Measurements from ENCODE around the gene EEFSEC. TPM values are rescaled to one million over a fixed set of nuclear protein-coding genes. Genes with fewer than 3 reads are reported as not detected.

Gene EEFSEC
- total RNA-seq, 1 donor from 2014 or later: 23.4 TPM

- H3K27me3 Mint-ChIP-seq (ENCODE audit: low read depth): peaks cover 74% of the 10 kb centered on the region
- TF ChIP-seq CTCF (conservative IDR thresholded peaks at IDR 0.05): no peak
- H3K4me1 Mint-ChIP-seq: no peaks in the 10 kb centered on the region
- no peaks in the 10 kb centered on the region for H3K36me3 Mint-ChIP-seq (ENCODE audit: low read depth)
- H3K4me3 Mint-ChIP-seq: no peak overlapping the region
- H3K27ac Mint-ChIP-seq (ENCODE audit: unreplicated experiment): no peak overlapping the region
- H3K9me3 Mint-ChIP-seq: peaks cover 9% of the 10 kb centered on the region
- DNase-seq (ENCODE audit: low read depth, low spot score): no peak
Observed at GRCh38 chr3:128442949-128443348, 289.7 kb downstream of the EEFSEC start.

- no peak for TF ChIP-seq CTCF (conservative IDR thresholded peaks at IDR 0.05)
- H3K4me1 Mint-ChIP-seq: no peaks in the 10 kb centered on the region
Observed at GRCh38 chr3:128443771-128444170, 290.5 kb downstream of the EEFSEC start.

GRCh38 chr3:128445357-128445756, 292.1 kb downstream of the EEFSEC start:
- no peak overlapping the region for H3K27ac Mint-ChIP-seq (ENCODE audit: unreplicated experiment)
- no peak for TF ChIP-seq CTCF (conservative IDR thresholded peaks at IDR 0.05)
- no peak overlapping the region for H3K4me3 Mint-ChIP-seq
- no peaks in the 10 kb centered on the region for H3K36me3 Mint-ChIP-seq (ENCODE audit: low read depth)
- DNase-seq (ENCODE audit: low read depth, low spot score): no peak
- peaks cover 71% of the 10 kb centered on the region for H3K27me3 Mint-ChIP-seq (ENCODE audit: low read depth)
- H3K9me3 Mint-ChIP-seq: peaks cover 9% of the 10 kb centered on the region
- H3K4me1 Mint-ChIP-seq: no peaks in the 10 kb centered on the region

More at GRCh38 chr3:128443771-128444170, 290.5 kb downstream of the EEFSEC start:
- Mint-ChIP-seq H3K27me3 (ENCODE audit: low read depth) (peaks cover 74% of the 10 kb centered on the region), H3K9me3 (peaks cover 9% of the 10 kb centered on the region), H3K4me3 (no peak overlapping the region), H3K36me3 (ENCODE audit: low read depth) (no peaks in the 10 kb centered on the region), H3K27ac (ENCODE audit: unreplicated experiment) (no peak overlapping the region)
- DNase-seq (ENCODE audit: low read depth, low spot score): no peak

DNA sequence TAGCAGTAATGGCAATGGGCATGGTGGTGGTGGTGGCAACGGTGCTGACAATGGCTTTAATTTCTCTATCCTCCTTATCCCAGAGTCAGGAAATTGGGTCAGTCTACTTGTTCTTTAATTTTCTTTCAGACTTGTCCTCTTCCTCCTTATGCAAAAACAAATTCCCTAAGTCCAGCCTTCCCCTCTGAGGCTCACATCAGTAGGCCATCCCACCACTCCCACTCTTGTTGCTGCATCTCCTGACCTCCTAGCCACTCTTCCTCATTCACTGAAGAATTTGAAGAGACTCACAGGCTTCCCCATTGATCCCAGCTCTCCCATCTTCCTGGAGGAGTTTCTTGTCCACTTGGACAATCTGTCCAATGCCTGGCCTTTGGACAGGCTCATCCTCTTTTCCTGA, 293.5 kb downstream of the EEFSEC start:
- Mint-ChIP-seq H3K27ac (ENCODE audit: unreplicated experiment) (no peak overlapping the region), H3K27me3 (ENCODE audit: low read depth) (peaks cover 71% of the 10 kb centered on the region), H3K36me3 (ENCODE audit: low read depth) (no peaks in the 10 kb centered on the region), H3K4me3 (no peak overlapping the region), H3K9me3 (peaks cover 9% of the 10 kb centered on the region), H3K4me1 (no peaks in the 10 kb centered on the region)
- no peak for TF ChIP-seq CTCF (conservative IDR thresholded peaks at IDR 0.05)
- DNase-seq (ENCODE audit: low read depth, low spot score): no peak

DNA sequence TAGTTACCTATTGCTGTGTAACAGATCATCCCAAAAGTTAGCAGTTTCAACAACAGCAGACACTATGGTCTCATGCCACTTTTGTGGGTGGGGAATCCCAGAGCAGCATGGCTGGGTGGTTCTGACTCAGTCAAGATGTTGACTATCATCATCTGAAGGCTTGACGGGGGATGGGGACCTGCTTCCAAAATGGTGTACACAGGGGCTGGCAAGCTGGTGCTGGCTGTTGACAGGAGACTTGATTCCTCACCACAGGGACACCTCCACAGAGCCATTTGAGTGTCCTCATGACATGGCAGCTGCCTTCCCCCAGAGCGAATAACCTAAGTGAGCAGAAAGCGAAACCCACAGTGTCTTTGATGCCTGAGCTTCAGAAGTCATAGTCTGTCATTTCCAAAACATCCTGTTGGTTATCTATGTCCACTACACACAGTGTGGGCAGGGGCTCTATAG, 294.3 kb downstream of the EEFSEC start:
- no peak overlapping the region for H3K4me3 Mint-ChIP-seq
- H3K9me3 Mint-ChIP-seq: peaks cover 9% of the 10 kb centered on the region
- TF ChIP-seq CTCF (conservative IDR thresholded peaks at IDR 0.05): no peak
- no peaks in the 10 kb centered on the region for H3K4me1 Mint-ChIP-seq
- no peaks in the 10 kb centered on the region for H3K36me3 Mint-ChIP-seq (ENCODE audit: low read depth)
- H3K27me3 Mint-ChIP-seq (ENCODE audit: low read depth): peaks cover 73% of the 10 kb centered on the region
- DNase-seq (ENCODE audit: low read depth, low spot score): no peak
- H3K27ac Mint-ChIP-seq (ENCODE audit: unreplicated experiment): no peak overlapping the region

DNA sequence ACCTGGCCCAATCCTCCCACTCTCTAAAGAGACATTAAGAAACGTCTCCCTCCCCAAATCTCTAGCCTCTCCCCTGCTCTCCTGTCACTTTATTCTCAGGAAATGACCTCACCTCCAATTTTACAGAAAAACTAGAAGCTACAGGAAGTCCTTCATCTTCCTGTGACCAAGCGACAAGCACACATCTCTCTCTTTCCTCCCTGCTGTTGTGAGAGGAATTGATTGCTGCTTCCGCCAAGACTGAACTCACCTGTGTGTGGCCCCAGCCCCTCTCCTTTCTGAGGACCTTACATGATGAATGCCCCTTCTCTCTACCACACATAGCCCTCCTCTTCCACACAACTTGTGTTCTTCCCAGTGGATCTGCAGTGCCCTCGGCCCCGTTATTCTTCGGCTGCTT, 295.2 kb downstream of the EEFSEC start:
- no peak for DNase-seq (ENCODE audit: low read depth, low spot score)
- H3K27me3 Mint-ChIP-seq (ENCODE audit: low read depth): peaks cover 71% of the 10 kb centered on the region
- no peak for TF ChIP-seq CTCF (conservative IDR thresholded peaks at IDR 0.05)
- H3K4me3 Mint-ChIP-seq: no peak overlapping the region
- H3K9me3 Mint-ChIP-seq: peaks cover 9% of the 10 kb centered on the region
- H3K27ac Mint-ChIP-seq (ENCODE audit: unreplicated experiment): no peak overlapping the region
- H3K4me1 Mint-ChIP-seq: no peaks in the 10 kb centered on the region
- no peaks in the 10 kb centered on the region for H3K36me3 Mint-ChIP-seq (ENCODE audit: low read depth)
